Measurements from ENCODE around the gene LMOD2. TPM values are rescaled to one million over a fixed set of nuclear protein-coding genes. Genes with fewer than 3 reads are reported as not detected.

LMOD2 gene
- total RNA-seq, 1 experiment from 2014 or later, result not detected

- no peaks in the 10 kb centered on the region for H3K36me3 ChIP-seq (ENCODE audit: control insufficient read depth, insufficient read depth, low read length)
- H3K9me3 ChIP-seq (ENCODE audit: control insufficient read depth, insufficient read depth, low read depth, low read length), result no peaks in the 10 kb centered on the region
- H3K27me3 ChIP-seq (ENCODE audit: control insufficient read depth, insufficient read depth, low read length), result peaks cover 26% of the 10 kb centered on the region
- intact Hi-C loops (cut with micrococcal nuclease; ENCODE audit: unreplicated experiment), result no loop called here
- ATAC-seq (no peak), DNase-seq (ENCODE audit: low read depth, low spot score) (no peak)
- no peak overlapping the region for H3K27ac ChIP-seq (ENCODE audit: low read length)
- H3K4me1 ChIP-seq (ENCODE audit: control insufficient read depth, insufficient read depth, low read length), result no peaks in the 10 kb centered on the region
- no peak overlapping the region for H3K4me3 ChIP-seq (ENCODE audit: low read depth in 2 of 2, low read length in 2 of 2)
- TF ChIP-seq SIN3A (IDR thresholded peaks at IDR 0.05; ENCODE audit: borderline replicate concordance, insufficient read depth, low read depth, low read length) (no peak), TCF7L2 (IDR thresholded peaks at IDR 0.05; ENCODE audit: low read depth, low read length) (no peak), POLR2AphosphoS5 (IDR thresholded peaks at IDR 0.05; ENCODE audit: low read depth, low read length) (no peak), CTCF (IDR thresholded peaks at IDR 0.05) (no peak), REST (IDR thresholded peaks at IDR 0.05; ENCODE audit: insufficient read depth in 1 of 2, low read depth in 2 of 2, low read length in 1 of 2) (no peak)
- in situ Hi-C loops (cut with HindIII; ENCODE audit: low pct_unique_long_range_greater_than_20kb, low sequenced_read_pairs), result no loop called here
- BruUV-seq (replicated peaks), result no TSS peak
- CTCF ChIA-PET, result no interaction called here
- POLR2A ChIA-PET, result no interaction called here
These were observed 7.5 kb downstream of the LMOD2 start for GRCh38 chr7:123663200-123663599.

- ChIA-PET CTCF (no interaction called here), POLR2A (interaction anchor here (0.6 kb wide), 1 partner anchor 117 kb away, joined by 3 read pairs; no protein-coding TSS in a partner anchor)
- intact Hi-C loops (cut with micrococcal nuclease; ENCODE audit: unreplicated experiment) (no loop called here), in situ Hi-C loops (cut with HindIII; ENCODE audit: low pct_unique_long_range_greater_than_20kb, low sequenced_read_pairs) (no loop called here)
- no peak for ATAC-seq
- Histone ChIP-seq H3K27ac (ENCODE audit: low read length) (no peak overlapping the region), H3K4me1 (ENCODE audit: control insufficient read depth, insufficient read depth, low read length) (no peaks in the 10 kb centered on the region), H3K9me3 (ENCODE audit: control insufficient read depth, insufficient read depth, low read depth, low read length) (no peaks in the 10 kb centered on the region), H3K27me3 (ENCODE audit: control insufficient read depth, insufficient read depth, low read length) (peaks cover 23% of the 10 kb centered on the region), H3K4me3 (ENCODE audit: low read depth in 2 of 2, low read length in 2 of 2) (no peak overlapping the region), H3K36me3 (ENCODE audit: control insufficient read depth, insufficient read depth, low read length) (no peaks in the 10 kb centered on the region)
- TF ChIP-seq REST (IDR thresholded peaks at IDR 0.05; ENCODE audit: insufficient read depth in 1 of 2, low read depth in 2 of 2, low read length in 1 of 2) (no peak), SIN3A (IDR thresholded peaks at IDR 0.05; ENCODE audit: borderline replicate concordance, insufficient read depth, low read depth, low read length) (no peak), CTCF (IDR thresholded peaks at IDR 0.05) (no peak), TCF7L2 (IDR thresholded peaks at IDR 0.05; ENCODE audit: low read depth, low read length) (no peak), POLR2AphosphoS5 (IDR thresholded peaks at IDR 0.05; ENCODE audit: low read depth, low read length) (no peak)
- no peak for DNase-seq (ENCODE audit: low read depth, low spot score)
- BruUV-seq (replicated peaks), result no TSS peak
These were observed 9.5 kb downstream of the LMOD2 start for GRCh38 chr7:123665157-123665556.

All from Panc1 (cell line).